HG03432 (cell line): ENCODE data around the gene PCYT2.

Source experiments
- ATAC-seq: cut with Tn5 transposase; IDR thresholded peaks from one replicate; pipeline ENCODE4 v1.9.1; 2021; ENCODE audit warnings: mild to moderate bottlenecking, moderate library complexity; ENCODE audit not compliant: unreplicated experiment

Gene PCYT2

DNA sequence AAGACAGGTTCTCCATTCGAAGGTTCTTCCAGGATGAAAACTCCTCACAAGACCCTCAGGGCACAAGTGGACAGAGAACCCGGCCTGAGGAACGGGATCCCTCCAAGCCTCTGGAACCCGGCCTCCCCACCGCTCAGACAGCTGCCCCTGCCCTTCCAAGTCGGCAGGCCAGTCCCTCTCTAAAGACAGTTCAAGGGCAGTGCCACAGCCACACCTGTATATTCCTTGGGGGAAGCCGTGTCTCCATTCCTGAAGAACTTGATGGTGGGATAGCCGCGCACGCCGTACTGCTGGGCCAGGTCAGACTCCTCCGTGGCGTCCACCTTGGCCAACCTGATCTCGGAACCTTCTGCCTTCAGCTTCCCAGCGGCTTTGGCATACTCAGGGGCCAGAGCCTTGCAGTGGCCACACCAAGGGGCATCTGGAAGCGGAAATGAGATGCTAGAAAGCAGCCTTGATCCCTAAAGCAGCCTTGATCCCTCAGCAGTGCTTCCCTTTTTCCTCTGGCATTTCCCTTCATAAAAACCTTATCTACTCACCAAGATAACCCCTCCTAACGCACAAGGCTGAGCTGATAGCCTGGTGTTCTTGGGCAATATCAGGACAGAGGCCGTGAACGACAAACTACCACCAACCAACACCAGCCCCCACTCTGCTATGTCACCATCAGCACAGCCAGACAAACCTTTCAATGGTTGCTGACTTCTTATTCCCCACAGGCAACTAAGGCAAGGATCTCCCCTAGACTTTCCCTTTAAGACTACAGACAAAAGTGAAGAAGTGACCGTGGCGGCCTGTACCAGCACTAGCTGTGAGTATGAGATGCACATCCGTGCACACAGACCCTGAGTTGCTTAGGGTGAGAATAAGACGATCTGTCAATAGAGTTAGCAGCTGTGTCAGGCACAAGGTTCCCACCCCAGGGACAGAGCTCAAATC, 52.0 kb downstream of the PCYT2 start:
- no peak for ATAC-seq

- no peak for ATAC-seq
Measured at GRCh38 chr17:81858170-81858966, 52.8 kb downstream of the PCYT2 start.

- no peak for ATAC-seq
Measured at GRCh38 chr17:81854974-81855774, 56.0 kb downstream of the PCYT2 start.

DNA sequence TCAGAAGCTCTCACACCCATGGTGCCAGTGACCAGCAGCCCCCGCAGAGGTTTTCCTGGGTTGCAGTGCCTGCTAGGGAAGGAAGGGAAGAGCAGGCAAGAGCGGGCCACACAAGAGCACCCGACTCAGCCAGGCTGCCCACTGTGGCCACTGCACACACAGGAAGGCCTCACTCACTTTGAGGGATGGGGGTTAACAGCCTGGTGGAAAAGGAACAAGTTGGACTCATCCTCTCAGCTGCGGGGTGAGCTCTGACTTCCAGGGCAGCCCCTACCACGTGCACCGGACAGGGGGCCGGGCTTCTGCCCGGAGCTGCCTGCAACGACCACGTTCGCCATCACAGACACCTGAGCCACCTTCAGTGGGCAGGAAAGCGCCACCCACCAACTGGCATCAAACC, 59.0 kb downstream of the PCYT2 start:
- no peak for ATAC-seq

DNA sequence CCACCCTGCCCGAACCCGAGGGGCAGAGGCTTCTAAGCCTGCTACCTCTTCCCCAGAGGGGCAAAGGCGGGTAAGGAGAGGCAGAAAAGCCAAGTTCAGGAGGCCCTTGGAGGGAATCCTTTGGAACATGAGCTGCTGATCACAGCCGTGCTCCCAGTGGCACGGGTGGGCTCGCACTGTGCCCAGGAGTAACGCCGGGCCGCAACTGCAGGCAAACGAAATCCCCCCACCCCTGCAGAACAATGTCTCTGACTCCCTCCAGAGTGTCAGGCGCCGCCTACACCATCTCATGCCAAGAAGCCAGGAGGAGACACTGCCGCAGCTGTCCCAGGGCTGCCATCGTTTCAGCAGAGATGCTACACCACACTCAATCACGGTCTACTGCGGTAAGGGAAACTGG, 59.8 kb downstream of the PCYT2 start:
- ATAC-seq, result no peak
